GM18519 (cell line): ENCODE measurements around the gene CA10.

Experiments
- ATAC-seq: cut with Tn5 transposase; IDR thresholded peaks from one replicate; pipeline ENCODE4 v1.9.1; 2021; ENCODE audit warnings: mild to moderate bottlenecking, moderate library complexity; ENCODE audit not compliant: unreplicated experiment, low FRiP score

Gene CA10

DNA sequence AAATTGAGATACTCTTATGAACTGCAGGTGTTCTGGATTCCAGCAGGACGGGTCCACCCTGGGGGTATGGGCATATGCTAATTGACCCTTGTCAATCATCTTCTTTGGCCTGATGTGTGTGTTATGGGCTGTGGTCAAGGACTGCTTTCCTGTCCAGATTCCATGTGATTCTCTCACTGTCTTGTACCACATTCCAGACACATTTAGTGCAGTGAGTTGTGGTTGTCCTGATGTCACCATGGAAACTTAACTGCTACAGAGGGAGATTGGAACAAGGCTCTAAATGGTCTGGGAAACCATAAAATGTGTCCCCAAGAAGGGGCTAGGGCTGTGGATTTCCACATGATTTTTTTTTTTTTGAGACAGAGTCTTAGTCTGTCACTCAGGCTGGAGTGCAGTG, 530.7 kb downstream of the CA10 start:
- no peak for ATAC-seq

DNA sequence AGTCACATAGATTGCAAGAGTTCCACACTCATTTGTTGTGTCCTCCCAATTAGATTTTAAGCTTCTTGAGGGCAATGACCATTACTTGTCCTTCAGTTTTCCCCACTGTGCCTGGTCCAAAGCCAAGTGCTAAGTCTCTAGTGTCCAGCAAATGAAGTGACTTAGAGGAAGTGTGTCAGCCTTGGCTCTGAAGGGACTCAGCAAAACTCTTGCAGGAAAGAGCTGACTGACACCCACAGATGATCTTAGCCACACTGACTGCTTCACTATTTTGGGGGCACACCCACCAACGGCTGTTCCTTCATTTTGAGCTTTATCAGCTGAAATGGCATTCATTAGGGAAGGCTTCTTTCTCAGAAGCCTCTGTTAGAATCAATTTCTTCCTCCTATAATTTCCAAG, 540.0 kb downstream of the CA10 start:
- ATAC-seq = no peak

- no peak for ATAC-seq
Observed at GRCh38 chr17:51617986-51618385, 540.5 kb downstream of the CA10 start.

DNA sequence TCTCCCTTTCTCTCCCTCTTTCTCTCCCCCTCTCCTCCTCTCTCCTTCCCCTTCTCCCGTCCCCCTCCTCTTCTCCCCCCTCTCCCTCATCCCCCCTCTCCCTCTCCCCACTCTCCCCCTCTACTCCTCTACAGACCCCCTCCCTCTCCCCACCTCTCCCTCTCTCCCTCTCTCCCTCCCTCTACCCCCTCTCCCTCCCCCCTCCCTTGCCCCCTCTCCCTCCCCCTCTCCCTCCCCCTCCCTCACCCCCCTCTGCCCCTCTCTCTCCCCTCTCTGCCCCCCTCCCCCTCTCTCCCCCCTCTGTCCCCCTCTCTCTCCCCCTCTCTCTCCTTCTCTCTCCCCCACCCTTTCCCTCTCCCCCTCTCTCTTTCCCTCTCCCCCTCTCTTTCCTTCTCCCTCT, 545.3 kb downstream of the CA10 start:
- ATAC-seq = no peak

- ATAC-seq = no peak
Observed at GRCh38 chr17:51612692-51613091, 545.8 kb downstream of the CA10 start.

DNA sequence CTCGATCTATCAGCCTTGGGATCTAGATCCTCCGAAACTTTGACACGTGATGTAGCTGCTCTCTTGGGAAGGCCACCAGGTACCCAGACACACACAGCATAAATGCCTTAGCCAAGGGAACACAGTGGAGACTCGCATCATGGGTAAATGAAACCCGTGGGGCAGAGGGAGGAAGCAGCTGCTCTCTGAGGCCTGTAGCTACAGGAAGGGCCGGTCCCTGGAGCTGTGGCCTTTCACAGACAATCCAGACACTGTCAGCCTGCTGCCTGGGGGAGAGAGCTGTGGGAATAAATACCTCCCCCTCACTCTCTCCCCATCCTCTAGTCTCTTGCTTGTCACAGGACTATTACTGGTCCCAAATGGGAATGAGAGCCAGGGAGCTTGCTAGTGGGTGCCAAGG, 546.9 kb downstream of the CA10 start:
- ATAC-seq = no peak

GRCh38 chr17:51610834-51611233, 547.7 kb downstream of the CA10 start:
- no peak for ATAC-seq

DNA sequence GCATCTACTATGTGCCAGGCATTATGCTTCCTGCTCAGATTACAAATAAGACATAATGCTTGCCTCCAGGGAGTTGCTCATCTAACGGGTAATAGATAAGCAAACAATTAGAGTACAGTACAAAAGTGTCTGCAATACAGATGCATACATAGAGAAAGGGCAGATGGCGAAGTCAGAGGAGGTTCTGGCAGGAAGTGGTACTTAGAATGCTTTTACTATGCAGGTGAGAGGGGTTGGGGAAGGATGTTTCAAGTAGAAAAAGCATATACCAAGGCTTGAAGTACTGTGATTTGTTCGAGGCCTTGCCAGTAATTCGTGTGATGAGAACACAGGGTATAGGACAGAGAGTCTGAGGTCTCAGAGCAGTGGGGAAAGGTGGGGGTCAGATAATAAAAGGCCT, 548.4 kb downstream of the CA10 start:
- ATAC-seq = no peak

DNA sequence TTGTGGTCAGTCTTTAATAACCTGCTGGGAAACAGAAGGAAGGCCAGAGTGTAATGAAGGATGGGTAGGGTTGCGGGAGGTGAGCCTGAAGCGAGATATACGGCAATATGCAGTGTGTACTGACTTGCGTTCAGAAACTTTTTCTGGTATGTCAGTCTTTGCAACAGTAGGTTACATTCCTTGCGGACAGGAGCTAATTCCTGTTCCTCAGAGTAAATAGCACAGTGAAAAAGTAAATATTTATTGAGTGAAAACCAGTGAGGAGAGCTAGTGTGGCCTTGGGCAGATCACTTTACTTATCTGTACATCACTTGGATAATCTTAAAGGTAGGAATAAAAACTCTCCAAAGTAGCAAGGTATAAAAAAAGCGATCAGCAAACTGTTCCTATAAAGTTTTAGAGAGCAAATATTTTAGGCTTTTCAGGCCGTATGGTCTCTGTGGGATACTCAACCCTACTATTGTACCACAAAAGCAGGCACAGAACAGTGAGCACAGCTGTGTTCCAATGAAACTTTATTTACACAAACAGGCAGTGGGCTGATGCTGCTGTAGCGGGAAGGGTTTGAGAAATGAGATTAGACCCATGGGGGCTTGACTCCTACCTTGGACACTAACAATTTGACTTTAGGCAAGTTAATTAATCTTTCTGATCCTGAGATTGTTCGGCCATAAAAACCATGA, 550.1 kb downstream of the CA10 start:
- no peak for ATAC-seq

- no peak for ATAC-seq
Observed at GRCh38 chr17:51607512-51607911, 551.0 kb downstream of the CA10 start.

DNA sequence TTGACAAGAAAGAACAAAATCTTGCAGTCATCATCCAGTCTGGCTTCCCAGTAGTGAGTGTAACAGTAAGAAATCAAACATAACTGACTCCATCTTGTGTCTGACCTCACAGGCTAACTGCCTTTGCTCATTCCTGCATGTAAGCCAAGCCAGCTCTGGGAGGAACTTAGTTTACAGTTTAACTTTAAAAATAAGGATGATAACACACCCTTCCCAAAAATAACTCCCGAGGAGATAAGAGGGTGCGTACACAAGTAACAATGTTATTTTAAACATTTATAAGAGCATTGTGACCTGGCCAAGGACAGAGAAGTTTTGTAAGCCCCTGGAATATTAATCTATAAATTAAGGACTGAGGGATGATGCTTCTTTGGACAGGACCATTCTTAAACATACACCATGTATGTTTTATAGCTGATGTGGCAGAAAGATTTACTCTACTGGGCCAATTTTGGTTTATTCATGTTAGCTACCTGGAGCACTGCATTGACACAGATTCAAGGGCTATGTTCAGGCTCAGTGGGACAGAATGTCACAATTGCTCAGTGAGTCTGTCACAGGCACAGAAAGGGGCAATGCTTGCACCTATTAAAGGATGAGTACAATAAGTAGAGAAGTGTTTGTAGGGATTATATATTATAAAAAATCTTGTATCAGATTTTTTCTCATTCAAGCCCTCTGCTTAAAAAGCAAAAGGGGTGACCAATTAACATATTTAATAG, 554.1 kb downstream of the CA10 start:
- no peak for ATAC-seq

DNA sequence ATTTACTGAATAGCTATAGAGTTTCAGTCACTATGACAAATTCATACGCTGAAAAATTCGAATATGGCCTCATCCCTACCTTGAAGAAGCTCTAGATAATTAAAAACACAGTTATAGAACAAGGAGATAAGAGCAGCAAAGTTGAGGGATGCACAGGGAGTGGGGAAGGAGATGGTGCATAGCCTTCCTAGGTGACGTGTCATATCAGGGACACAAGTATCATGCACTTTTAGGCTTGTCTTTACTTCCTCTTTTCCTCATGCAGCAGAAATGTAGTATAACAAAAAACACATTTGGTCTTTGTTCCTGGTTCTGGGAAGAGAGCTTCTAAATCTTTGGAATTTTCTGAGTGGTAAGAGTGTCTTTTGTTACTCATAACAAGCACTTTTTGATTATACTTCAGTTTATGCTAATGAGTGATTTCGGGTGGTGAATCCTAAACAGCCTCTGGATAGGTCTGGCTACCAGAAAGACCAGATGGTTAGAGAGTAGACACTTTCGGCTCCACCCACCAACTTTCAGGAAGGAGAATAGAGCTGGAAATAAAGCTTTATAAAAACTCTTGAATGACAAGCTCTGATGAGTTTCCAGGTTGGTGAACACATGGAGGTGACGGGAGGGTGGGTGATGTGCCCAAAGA, 556.8 kb downstream of the CA10 start:
- no peak for ATAC-seq

GRCh38 chr17:51598824-51599223, 559.7 kb downstream of the CA10 start:
- ATAC-seq = no peak

DNA sequence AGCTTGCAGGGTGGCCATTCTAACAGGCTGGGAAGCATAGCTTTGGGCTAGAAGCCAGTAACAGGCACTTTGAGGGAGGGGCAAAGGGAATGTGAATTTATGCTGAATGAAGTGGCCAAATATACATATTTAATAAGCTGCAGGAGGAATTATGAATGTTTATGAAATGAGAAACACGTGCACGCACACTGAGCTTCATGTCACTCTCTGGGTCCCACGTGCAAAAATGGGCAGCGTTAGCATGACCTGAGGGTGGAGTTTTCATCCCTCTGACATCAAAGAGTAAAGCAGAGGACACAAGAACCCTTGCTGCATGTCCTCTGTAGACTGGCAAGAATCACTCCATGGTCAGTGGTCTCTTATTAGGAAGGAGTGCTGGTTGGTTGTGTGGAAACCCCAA, 561.2 kb downstream of the CA10 start:
- no peak for ATAC-seq

DNA sequence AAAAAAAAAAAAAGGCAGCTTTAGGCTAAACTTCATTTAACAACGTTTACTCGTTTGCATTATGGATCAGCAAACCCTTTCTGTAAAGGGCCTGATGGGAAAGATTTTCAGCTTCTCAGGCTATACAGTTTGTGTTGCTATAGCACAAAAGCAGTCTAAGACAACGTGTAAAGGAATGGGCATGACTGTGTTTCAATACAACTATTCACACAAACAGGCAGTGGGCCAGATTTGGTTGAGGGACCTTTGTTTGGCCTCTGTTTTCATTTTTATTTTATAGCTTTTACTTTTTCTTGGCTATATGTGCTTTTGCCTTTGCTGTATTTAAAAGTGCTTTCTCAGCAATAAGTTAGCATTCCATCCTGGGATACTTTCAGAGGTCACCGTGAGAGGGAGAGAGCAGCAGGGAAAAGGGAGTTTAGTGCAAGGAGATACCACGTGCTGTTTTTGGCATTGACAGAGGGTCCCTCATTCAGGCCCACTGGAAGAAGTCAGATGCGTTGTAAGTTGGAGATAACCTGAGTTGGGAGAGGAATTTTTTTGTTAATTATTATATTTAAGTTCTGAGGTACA, 562.6 kb downstream of the CA10 start:
- ATAC-seq = no peak

DNA sequence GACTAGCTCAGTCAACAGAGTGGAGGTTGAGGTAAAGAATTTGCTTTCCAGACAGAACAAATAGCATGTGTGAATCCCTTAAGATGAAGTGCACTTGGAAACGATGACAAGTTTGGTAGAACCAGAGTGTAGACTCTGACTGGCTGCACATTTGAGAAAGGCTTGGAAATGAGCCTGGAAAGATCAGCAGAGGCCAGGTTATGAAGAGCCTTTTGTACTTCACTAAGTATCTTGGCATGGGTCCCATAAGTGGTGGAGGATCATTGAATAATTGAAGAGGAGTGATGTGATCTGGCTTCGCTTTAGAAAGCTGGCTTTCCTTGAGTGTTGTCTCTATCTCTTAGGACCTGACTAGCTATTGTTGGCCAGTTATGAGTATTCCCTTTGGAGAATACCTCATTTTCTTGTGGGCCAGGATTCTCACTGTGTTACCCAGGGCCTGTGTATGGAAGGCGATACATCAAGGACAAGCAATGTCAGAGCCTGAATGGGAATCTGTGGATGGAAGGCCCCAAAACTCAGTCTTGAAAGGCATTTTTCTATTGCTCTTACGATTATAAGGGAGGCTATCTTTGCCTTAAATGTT, 568.4 kb downstream of the CA10 start:
- ATAC-seq = no peak

GRCh38 chr17:51588063-51588462, 570.5 kb downstream of the CA10 start:
- ATAC-seq = no peak

DNA sequence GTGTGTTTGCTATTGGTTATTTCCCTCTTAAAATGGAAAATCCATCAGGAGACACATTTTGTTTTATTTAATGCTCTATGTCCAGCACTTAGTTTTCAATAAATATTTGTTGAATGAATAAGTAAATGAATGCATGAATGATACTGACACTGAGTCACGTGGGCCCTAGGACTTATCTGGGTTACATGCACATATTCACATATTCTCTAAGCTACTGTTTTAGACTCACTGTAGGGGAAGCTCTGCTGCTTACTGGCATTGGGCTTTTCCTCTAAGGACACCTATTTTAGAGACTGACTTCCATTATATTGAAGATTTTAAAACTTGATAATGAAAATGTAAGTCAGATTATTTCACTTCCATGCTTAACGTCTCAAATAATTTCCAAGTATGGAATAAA, 571.0 kb downstream of the CA10 start:
- ATAC-seq = no peak

DNA sequence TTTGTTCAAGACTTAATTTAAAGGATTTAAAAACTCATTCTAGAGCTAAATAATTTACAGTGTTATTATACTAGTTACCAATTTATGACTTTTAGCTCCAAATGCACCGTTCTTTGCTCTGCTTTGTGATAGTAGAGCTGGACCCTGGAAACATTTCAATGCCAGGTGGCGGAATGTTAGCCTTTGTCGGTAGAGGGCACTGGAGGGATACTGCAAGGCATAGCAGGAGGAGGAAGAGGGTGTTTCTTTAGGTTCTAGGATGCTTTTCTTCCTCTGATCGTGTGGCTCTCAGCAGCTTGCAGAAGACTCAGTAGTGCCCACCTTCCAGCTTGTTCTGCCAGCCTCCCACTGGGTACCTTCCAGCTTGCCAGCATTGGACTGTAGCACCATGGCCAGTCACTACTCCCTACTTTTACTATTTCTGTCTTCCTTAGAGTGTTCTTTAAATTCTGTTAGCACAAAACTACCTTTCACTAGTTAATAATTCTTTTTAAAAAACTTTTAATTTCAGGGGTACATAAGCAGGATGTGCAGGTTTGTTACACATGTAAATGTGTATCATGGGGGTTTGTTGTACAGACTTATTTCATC, 572.9 kb downstream of the CA10 start:
- ATAC-seq = no peak

- ATAC-seq = no peak
Observed at GRCh38 chr17:51580869-51581268, 577.6 kb downstream of the CA10 start.
